A549 treated with CpdA at 1 μM for 4 hours (cell line): ENCODE results near the gene OR2C1. TPM values are rescaled to one million over a fixed set of nuclear protein-coding genes. Genes with fewer than 3 reads are reported as not detected.

Experiments
- total RNA-seq: library from RNA; stranded (reverse); fragments of 200-300 nt; extraction: Qiagen RNA extraction; gene quantifications from 5 replicates; pipeline ENCODE4 v1.2.3, GENCODE V29; 2022; ENCODE audit warnings: low read depth

OR2C1 gene
- total RNA-seq, result not detected in 5 replicates

DNA sequence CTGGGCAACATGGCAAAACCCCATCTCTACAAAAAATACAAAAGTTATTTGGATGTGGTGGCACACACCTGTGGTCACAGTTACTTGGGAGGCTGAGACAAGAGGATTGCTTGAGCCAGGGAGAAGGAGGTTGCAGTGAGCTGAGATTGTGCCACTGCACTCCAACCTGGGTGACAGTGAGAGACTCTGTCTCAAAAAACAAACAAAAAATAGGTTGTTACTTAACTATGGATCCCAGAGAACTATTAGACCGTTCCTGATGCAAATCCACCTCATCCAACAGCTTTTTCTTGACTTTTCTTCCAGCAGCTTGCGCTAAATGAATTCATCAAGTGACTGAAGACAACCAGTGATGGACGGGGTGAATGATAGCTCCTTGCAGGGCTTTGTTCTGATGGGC, at the start of gene OR2C1:
OR2C1 (plus strand) TSS at position 301 of the 400 bp plus-strand sequence; CDS start at position 353, 52 bp downstream.

DNA sequence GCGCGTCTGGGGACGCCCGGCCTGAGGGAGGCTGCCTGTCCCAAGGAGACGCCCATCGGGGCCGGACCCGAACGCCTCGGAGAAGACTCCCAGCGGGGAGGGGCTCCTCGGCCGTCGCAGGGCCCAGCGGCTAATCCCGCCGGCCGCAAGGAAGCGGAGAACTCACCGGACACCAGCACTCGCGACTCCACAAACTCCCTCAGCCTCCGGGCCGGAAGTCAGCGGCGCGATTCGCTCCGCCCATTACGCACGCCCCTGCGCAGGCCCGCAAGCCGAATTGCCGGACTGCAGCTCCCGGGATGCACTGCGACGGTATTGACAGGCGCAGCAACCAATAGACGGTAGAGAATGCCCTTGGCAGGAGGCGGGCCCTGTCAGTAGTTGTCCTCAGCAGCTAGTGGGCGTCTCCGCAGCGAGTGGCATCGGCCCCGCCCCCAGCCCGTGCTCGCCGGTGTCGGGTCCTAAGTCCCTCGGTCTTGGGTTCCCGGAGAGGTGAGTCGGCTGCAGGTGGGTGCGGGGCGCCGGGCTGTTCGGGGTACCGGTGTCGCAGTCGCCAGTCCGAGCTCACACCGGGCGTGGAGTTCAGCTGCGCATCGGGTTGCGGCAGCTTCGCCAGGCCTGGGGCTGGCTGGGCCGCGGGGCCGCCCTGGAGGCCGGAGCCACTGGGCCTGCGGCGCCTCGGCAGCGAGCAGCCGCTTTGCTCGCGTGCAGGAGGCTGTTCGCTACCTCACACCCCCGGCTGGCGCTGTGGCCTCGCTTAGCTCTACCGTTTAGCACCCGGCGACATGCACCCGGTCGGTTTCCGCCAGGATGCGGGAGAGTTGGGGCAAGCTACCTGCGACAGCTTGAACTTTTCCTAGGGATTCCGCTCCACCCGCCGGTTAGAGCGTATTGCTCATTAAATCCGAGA, 45.3 kb downstream of the OR2C1 start, which contains the start of the genes ZNF174 and ZSCAN32:
ZNF174 (plus strand) TSS at position 437 of the 910 bp plus-strand sequence. CDS start 790 bp downstream, outside the sequence.
ZSCAN32 (minus strand) TSS at position 226 of the 910 bp plus-strand sequence. CDS start 3,447 bp downstream, outside the sequence.

Other genes starting within 250 kb of the OR2C1 start
- gene ZNF205, start 243.3 kb upstream of the OR2C1 start, total RNA-seq, result 11.3 to 15.1 TPM (median 13.2 TPM) in 5 replicates
- 7.9 to 12.9 TPM (median 11.6 TPM) in 5 replicates for gene ZNF213, start 220.9 kb upstream of the OR2C1 start, total RNA-seq
- gene OR1F1, start 167.7 kb upstream of the OR2C1 start, total RNA-seq, result 0.29 to 0.48 TPM (median 0.40 TPM) in 3 of 5 replicates, not detected in the others
- 8.1 to 11.5 TPM (median 8.3 TPM) in 5 replicates for gene ZNF200, start 120.7 kb upstream of the OR2C1 start, total RNA-seq
- not detected in 5 replicates for gene MEFV, start 99.3 kb upstream of the OR2C1 start, total RNA-seq
- gene ZNF263, start 72.4 kb upstream of the OR2C1 start, total RNA-seq, result 36.1 to 39.3 TPM (median 37.6 TPM) in 5 replicates
- gene TIGD7, start 50.5 kb upstream of the OR2C1 start, total RNA-seq, result 0.86 to 1.5 TPM (median 1.4 TPM) in 5 replicates
- 9.0 to 12.3 TPM (median 10.7 TPM) in 5 replicates for gene ZNF75A, start 50.4 kb upstream of the OR2C1 start, total RNA-seq
- 9.6 to 19.4 TPM (median 14.7 TPM) in 5 replicates for gene ZSCAN32, start 45.1 kb downstream of the OR2C1 start, total RNA-seq
- 13.0 to 16.8 TPM (median 14.3 TPM) in 5 replicates for gene ZNF174, start 45.3 kb downstream of the OR2C1 start, total RNA-seq
- gene ZNF597, start 87.6 kb downstream of the OR2C1 start, total RNA-seq, result 0.90 to 1.3 TPM (median 1.1 TPM) in 5 replicates
- gene NAA60, start 87.8 kb downstream of the OR2C1 start, total RNA-seq, result 50.7 to 54.8 TPM (median 51.4 TPM) in 5 replicates
- not detected in 5 replicates for gene C16orf90, start 139.6 kb downstream of the OR2C1 start, total RNA-seq
- gene CLUAP1, start 145.1 kb downstream of the OR2C1 start, total RNA-seq, result 17.2 to 22.9 TPM (median 19.4 TPM) in 5 replicates
- 0.01 to 0.05 TPM in 2 of 5 replicates, not detected in the others for gene NLRC3, start 221.5 kb downstream of the OR2C1 start, total RNA-seq